Esophagus squamous epithelium (tissue), 5 donors: Measurements from ENCODE around the gene AIRE. TPM values are rescaled to one million over a fixed set of nuclear protein-coding genes. Genes with fewer than 3 reads are reported as not detected.

Source experiments
- DNase-seq: peaks from one replicate; lab custom pipeline; 2025; lab: John Stamatoyannopoulos, UW
- H3K27ac ChIP-seq, 4 donors: fragments of 200-600 bp; sonication (generic); one replicate each; pipeline ENCODE4 v1.5.1; 2016 to 2019; ENCODE audit warnings: mild to moderate bottlenecking in 1 of 4
- H3K27me3 ChIP-seq, 4 donors: fragments of 200-600 bp; sonication (generic); 1 replicate in 3 of 4; 2 replicates in 1 of 4; pipeline versions ENCODE4 v1.5.1 to v1.6.0; 2017 to 2021; ENCODE audit warnings: antibody characterized with exemption in 1 of 4
- H3K36me3 ChIP-seq, 3 donors: fragments of 200-600 bp; sonication (generic); one replicate each; pipeline ENCODE4 v1.5.1; 2016 to 2019
- H3K4me1 ChIP-seq, 3 donors: fragments of 200-600 bp; sonication (generic); one replicate each; pipeline ENCODE4 v1.5.1; 2017 to 2019
- H3K4me3 ChIP-seq, 4 donors: fragments of 200-600 bp; sonication (generic); 1 replicate in 3 of 4; 2 replicates in 1 of 4; pipeline ENCODE4 v1.5.1; 2016 to 2019; ENCODE audit warnings: mild to moderate bottlenecking in 2 of 4, moderate library complexity in 1 of 4
- H3K9me3 ChIP-seq, 3 donors: fragments of 200-600 bp; sonication (generic); one replicate each; pipeline ENCODE4 v1.5.1; 2016 to 2019
- CTCF ChIP-seq, 6 experiments: fragments of 450-650 bp in 4 of 6; fragments of 200-600 bp in 2 of 6; sonication (generic) in 2 of 6; IDR thresholded peaks; one replicate each; pipeline ENCODE4 v1.5.1; 2016 to 2019; ENCODE audit warnings: antibody characterized with exemption in 6 of 6, mild to moderate bottlenecking in 4 of 6, moderate library complexity in 4 of 6
- POLR2A ChIP-seq, 4 donors: fragments of 450-650 bp; IDR thresholded peaks; one replicate each; pipeline ENCODE4 v1.6.1; 2017; ENCODE audit warnings: antibody characterized with exemption in 4 of 4, mild to moderate bottlenecking in 4 of 4, moderate library complexity in 3 of 4
- WGBS, 2 donors: methylation state at CpG; one replicate each; pipeline ENCODE4 v1.1.5; 2018; 5-methylcytosine and 5-hydroxymethylcytosine counted together
- intact Hi-C: fragments of 100-400 bp; cut with DNase I; formaldehyde crosslinking; loops from one replicate; pipeline ENCODE4 v1.15.0; 2022
- total RNA-seq, 4 donors: library from RNA; depleted of rRNA; stranded (reverse); fragments of >200 nt; gene quantifications; one replicate each; pipeline ENCODE4 v1.1.0, GENCODE V29; 2016
- donor health status: DM: yes; HTN: yes; CAD: no.

The AIRE gene
- total RNA-seq, 4 donors from 2014 or later, result not detected

GRCh38 chr21:44290327-44291077 lies 4.8 kb downstream of the AIRE start:
- peaks cover 0 to 86% (median 3%) of the 10 kb centered on the region in 4 donors for H3K27me3 ChIP-seq
- no peak overlapping the region for H3K4me3 ChIP-seq
- no peak overlapping the region for H3K27ac ChIP-seq
- WGBS, 2 donors, result 88% methylated on average over 5 of the region's 16 CpGs; no CpG with 5 or more reads in 1 of the 2 donors
- H3K36me3 ChIP-seq, result no peaks in the 10 kb centered on the region
- intact Hi-C loops, result no loop called here
- TF ChIP-seq CTCF (IDR thresholded peaks at IDR 0.05), result no peak
- no peak for TF ChIP-seq POLR2A (IDR thresholded peaks at IDR 0.05)
- no peaks in the 10 kb centered on the region for H3K9me3 ChIP-seq
- DNase-seq, result no peak
- peaks cover 0 to 21% (median 14%) of the 10 kb centered on the region in 3 donors for H3K4me1 ChIP-seq

DNA sequence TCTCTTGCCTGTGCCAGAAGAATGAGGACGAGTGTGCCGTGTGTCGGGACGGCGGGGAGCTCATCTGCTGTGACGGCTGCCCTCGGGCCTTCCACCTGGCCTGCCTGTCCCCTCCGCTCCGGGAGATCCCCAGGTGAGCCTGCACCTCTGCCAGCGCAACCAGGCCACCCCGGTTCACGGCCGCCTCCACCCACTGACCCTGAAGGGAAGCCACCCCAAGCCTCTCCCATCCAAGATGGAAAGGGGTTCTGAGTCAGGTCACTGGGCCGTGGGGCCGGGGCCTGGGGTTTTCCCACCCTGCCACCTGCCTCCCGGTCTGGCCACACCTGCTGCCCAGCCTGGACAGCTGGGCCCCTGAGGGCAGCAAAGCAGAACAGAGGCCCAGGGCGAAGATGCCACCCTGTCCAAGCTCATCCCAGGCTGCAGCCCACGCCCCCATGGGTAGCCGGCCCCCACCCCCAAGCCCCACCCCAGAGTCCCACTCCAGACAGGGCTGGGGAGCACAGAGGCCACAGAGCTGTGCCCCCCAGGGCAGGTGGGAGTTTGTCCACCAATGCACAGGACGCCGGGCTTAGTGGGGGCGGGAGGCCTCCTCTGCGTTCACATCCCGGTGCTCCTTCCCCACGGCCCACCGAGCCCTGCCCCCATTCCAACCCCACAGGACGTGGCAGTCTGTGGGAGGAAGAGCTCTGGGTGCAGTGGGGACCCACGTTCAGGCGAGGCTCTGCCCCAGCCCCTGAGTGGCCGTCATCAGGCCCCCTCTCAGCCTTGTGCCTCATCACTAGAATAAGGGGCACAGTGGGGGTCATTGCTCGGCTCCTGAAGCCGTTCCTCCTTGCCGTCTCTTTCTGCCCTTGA lies 5.6 kb downstream of the AIRE start:
- intact Hi-C loops, result no loop called here
- DNase-seq, result no peak
- 72% methylated on average over 6 of the region's 33 CpGs; no CpG with 5 or more reads in 1 of the 2 donors for WGBS, 2 donors
- no peak overlapping the region for H3K4me3 ChIP-seq
- TF ChIP-seq CTCF (IDR thresholded peaks at IDR 0.05) (no peak), POLR2A (IDR thresholded peaks at IDR 0.05) (no peak)
- no peaks in the 10 kb centered on the region for H3K36me3 ChIP-seq
- no peak overlapping the region for H3K27ac ChIP-seq
- peaks cover 0 to 86% (median 0%) of the 10 kb centered on the region in 4 donors for H3K27me3 ChIP-seq
- H3K9me3 ChIP-seq, result no peaks in the 10 kb centered on the region
- peaks cover 0 to 16% (median 10%) of the 10 kb centered on the region in 3 donors for H3K4me1 ChIP-seq

GRCh38 chr21:44291936-44292811 lies 6.5 kb downstream of the AIRE start:
- DNase-seq, result no peak
- Histone ChIP-seq H3K9me3 (no peaks in the 10 kb centered on the region), H3K27me3 (peaks cover 0 to 86% (median 0%) of the 10 kb centered on the region in 4 donors), H3K27ac (no peak overlapping the region), H3K4me1 (peaks cover 0 to 18% (median 10%) of the 10 kb centered on the region in 3 donors), H3K36me3 (no peaks in the 10 kb centered on the region), H3K4me3 (no peak overlapping the region)
- 54 to 55% methylated on average over 7 to 11 of the region's 25 CpGs for WGBS, 2 donors
- TF ChIP-seq POLR2A (IDR thresholded peaks at IDR 0.05) (no peak), CTCF (IDR thresholded peaks at IDR 0.05) (no peak)
- intact Hi-C loops, result no loop called here

DNA sequence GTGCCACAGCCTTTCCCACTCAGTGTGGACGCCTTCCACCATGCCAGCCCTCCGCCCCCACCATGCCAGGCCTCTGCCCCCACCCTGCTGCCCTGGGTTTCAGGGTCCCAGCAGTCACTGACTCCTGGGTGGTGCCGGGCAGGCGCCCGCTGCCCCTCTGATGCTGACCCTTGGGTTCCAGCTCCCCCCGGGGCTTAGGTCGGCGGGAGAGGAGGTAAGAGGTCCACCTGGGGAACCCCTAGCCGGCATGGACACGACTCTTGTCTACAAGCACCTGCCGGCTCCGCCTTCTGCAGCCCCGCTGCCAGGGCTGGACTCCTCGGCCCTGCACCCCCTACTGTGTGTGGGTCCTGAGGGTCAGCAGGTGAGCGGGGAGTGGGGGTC lies 7.1 kb downstream of the AIRE start:
- Histone ChIP-seq H3K36me3 (no peaks in the 10 kb centered on the region), H3K4me1 (peaks cover 3 to 24% (median 14%) of the 10 kb centered on the region in 3 donors), H3K27me3 (peaks cover 0 to 83% (median 0%) of the 10 kb centered on the region in 4 donors), H3K4me3 (no peak overlapping the region), H3K9me3 (no peaks in the 10 kb centered on the region), H3K27ac (no peak overlapping the region)
- WGBS, 2 donors, result no CpG with 5 or more reads among the region's 15 CpGs
- TF ChIP-seq POLR2A (IDR thresholded peaks at IDR 0.05), result no peak
- no peak for TF ChIP-seq CTCF (IDR thresholded peaks at IDR 0.05)
- intact Hi-C loops, result no loop called here
- no peak for DNase-seq
